GM19438 (cell line): Measurements from ENCODE around the gene ARMC10.
"Not testable (repeated sequence)": the region's sequence is repeated elsewhere in the genome, so short reads cannot be mapped to it uniquely, and the experiment has no call there.

ENCODE experiments used
- ATAC-seq: cut with Tn5 transposase; IDR thresholded peaks from one replicate; pipeline ENCODE4 v1.9.1; 2021; ENCODE audit warnings: low read depth; ENCODE audit not compliant: unreplicated experiment

Gene ARMC10

GRCh38 chr7:103074519-103075336 lies at the start of gene ARMC10, which contains the start of gene FBXL13:
TSS of gene ARMC10 (plus strand) at chr7:103075140. CDS start at chr7:103075273, 133 bp downstream.
TSS of gene FBXL13 (minus strand) at chr7:103074796.
- peak; percentile 89 for ATAC-seq

GRCh38 chr7:103025341-103025740 lies 49.6 kb upstream of the ARMC10 start:
- no peak for ATAC-seq

- no peak for ATAC-seq
Measured at GRCh38 chr7:103031024-103031423, 43.9 kb upstream of the ARMC10 start.

GRCh38 chr7:103031781-103032180 lies 43.2 kb upstream of the ARMC10 start:
- ATAC-seq = no peak

- not testable (repeated sequence) for ATAC-seq
Measured at GRCh38 chr7:103034318-103034717, 40.6 kb upstream of the ARMC10 start.

GRCh38 chr7:103037476-103037822 lies 37.5 kb upstream of the ARMC10 start:
- ATAC-seq = no peak

- ATAC-seq = not testable (repeated sequence)
Measured at GRCh38 chr7:103037823-103038739, 36.9 kb upstream of the ARMC10 start.

GRCh38 chr7:103041815-103042214 lies 33.1 kb upstream of the ARMC10 start:
- ATAC-seq = not testable (repeated sequence)

GRCh38 chr7:103048833-103049232 lies 26.1 kb upstream of the ARMC10 start:
- ATAC-seq = no peak

- ATAC-seq = no peak
Measured at GRCh38 chr7:103051519-103051918, 23.4 kb upstream of the ARMC10 start.

GRCh38 chr7:103056006-103056405 lies 18.9 kb upstream of the ARMC10 start:
- ATAC-seq = not testable (repeated sequence)

- no peak for ATAC-seq
Measured at GRCh38 chr7:103058122-103058521, 16.8 kb upstream of the ARMC10 start.

GRCh38 chr7:103059471-103059870 lies 15.5 kb upstream of the ARMC10 start:
- ATAC-seq = no peak

- no peak for ATAC-seq
Measured at GRCh38 chr7:103063895-103064294, 11.0 kb upstream of the ARMC10 start.

GRCh38 chr7:103065667-103066066 lies 9.3 kb upstream of the ARMC10 start:
- ATAC-seq = no peak

GRCh38 chr7:103068414-103069403 lies 6.2 kb upstream of the ARMC10 start:
- ATAC-seq = no peak

- ATAC-seq = no peak
Measured at GRCh38 chr7:103071000-103071399, 3.9 kb upstream of the ARMC10 start.

GRCh38 chr7:103073989-103074518 lies 886 bp upstream of the ARMC10 start:
- ATAC-seq = no peak

- peak; percentile 46 for ATAC-seq
Measured at GRCh38 chr7:103075337-103075918, 488 bp downstream of the ARMC10 start.

GRCh38 chr7:103076764-103077163 lies 1.8 kb downstream of the ARMC10 start:
- no peak for ATAC-seq
